Skeletal muscle satellite cell (primary cell): Measurements from ENCODE around the gene GPC6.

Source experiments
- H3K27me3 ChIP-seq: 2 replicates; pipeline ENCODE4 v1.7.0; 2013; ENCODE audit warnings: low read length; ENCODE audit not compliant: control insufficient read depth, insufficient read depth
- H3K36me3 ChIP-seq: 2 replicates; pipeline ENCODE4 v1.7.0; 2013; ENCODE audit warnings: mild to moderate bottlenecking, control low read depth, low read length; ENCODE audit not compliant: insufficient read depth
- H3K4me1 ChIP-seq: 2 replicates; pipeline ENCODE4 v1.7.0; 2013; ENCODE audit warnings: low read length; ENCODE audit not compliant: control insufficient read depth, insufficient read depth
- H3K4me2 ChIP-seq: 2 replicates; pipeline ENCODE4 v1.7.0; 2013; ENCODE audit warnings: mild to moderate bottlenecking, low read length
- H3K4me3 ChIP-seq: 2 replicates; pipeline ENCODE4 v1.7.0; 2013; ENCODE audit warnings: low read length
- H3K9ac ChIP-seq: 2 replicates; pipeline ENCODE4 v1.7.0; 2013; ENCODE audit warnings: mild to moderate bottlenecking, low read depth, low read length, moderate library complexity
- H3K9me3 ChIP-seq: replicated peaks from 2 replicates; pipeline ENCODE4 v1.7.0; 2013; ENCODE audit warnings: mild to moderate bottlenecking, control low read depth, low read length

Gene GPC6

DNA sequence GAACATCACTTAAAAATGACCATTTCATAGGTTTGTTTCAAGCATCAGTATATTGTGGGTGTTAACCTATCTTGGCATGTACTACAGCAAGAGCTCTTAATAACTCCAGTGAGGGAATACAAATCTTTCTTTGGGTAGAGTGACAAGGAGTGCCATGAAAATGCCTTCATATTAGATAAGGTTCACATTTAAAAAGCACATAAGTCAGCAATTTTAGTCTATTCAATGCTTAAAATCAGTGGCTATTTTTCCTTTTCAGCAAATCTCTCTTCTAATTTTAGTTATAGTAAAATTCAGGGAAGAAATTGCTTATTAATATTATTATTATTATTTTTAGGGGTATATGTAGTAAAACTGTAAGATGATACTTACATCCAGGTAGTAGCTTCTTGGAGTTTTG, 291.1 kb downstream of the GPC6 start:
- Histone ChIP-seq H3K36me3 (no peaks in the 10 kb centered on the region), H3K9me3 (no peaks in the 10 kb centered on the region), H3K27me3 (no peaks in the 10 kb centered on the region), H3K4me3 (no peak overlapping the region), H3K9ac (no peak overlapping the region), H3K4me2 (no peak overlapping the region), H3K4me1 (peaks cover 2% of the 10 kb centered on the region)

DNA sequence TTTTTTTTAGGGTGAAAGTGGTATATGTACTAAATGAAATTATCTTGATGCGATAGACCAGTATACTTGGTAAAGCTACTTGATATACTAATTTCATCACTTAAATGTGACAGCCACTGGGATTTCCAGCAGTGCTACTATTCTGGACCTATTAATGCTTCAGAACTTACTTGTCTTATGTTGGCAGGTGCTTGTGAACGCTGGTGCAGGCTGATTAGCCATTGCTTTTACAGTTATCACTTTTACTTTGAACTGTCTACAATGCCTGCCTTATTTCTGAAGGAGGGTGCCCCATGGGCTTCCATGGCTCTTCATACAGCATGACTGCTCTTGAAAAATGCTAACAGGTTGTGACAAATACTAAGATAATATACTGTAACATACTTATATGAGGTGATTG, 294.7 kb downstream of the GPC6 start:
- no peak overlapping the region for H3K4me2 ChIP-seq
- no peak overlapping the region for H3K4me3 ChIP-seq
- H3K4me1 ChIP-seq: peaks cover 3% of the 10 kb centered on the region
- no peak overlapping the region for H3K9ac ChIP-seq
- no peaks in the 10 kb centered on the region for H3K36me3 ChIP-seq
- H3K9me3 ChIP-seq: no peaks in the 10 kb centered on the region
- no peaks in the 10 kb centered on the region for H3K27me3 ChIP-seq

DNA sequence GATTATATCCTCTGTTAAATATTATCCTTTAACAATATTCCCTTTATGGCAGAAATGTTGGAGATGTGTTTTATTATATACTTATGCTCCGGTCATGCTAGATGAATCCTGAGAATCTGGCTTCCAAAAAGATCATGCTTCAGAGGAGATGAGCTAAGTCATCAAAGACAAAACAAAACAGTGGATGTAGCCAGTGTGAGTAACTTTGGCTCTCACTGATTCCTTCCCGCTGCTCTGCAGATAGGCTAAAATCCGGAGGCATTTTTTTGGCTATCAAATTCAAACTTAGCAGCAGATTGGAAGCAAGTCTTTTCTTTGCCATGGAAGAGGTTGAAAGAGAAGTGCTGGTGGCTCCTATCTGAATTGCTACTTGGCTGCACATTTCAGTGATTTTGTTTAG, 295.9 kb downstream of the GPC6 start:
- Histone ChIP-seq H3K27me3 (no peaks in the 10 kb centered on the region), H3K4me2 (no peak overlapping the region), H3K36me3 (no peaks in the 10 kb centered on the region), H3K9ac (no peak overlapping the region), H3K4me1 (peaks cover 3% of the 10 kb centered on the region), H3K4me3 (no peak overlapping the region), H3K9me3 (no peaks in the 10 kb centered on the region)

DNA sequence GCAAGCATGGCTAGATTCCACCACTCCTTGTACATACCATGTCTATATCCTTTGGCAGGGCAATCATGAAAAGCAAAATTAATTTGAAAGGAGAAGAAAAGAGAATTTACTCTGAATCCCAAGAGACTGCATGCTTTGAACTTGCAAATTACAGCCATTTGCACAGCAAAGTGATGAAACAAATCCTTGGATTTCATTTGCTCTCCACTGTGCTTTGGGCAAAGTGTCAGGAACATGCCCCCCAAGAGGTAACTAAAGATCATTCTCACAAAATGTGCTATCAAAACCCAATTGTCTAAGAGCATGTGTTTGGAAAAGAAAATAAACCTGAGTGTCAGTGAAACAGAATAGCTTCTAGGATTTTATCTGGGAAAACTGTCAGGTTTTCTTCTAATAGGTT, 298.5 kb downstream of the GPC6 start:
- Histone ChIP-seq H3K27me3 (no peaks in the 10 kb centered on the region), H3K9ac (no peak overlapping the region), H3K4me3 (no peak overlapping the region), H3K36me3 (no peaks in the 10 kb centered on the region), H3K4me2 (no peak overlapping the region), H3K9me3 (no peaks in the 10 kb centered on the region), H3K4me1 (peaks cover 3% of the 10 kb centered on the region)

DNA sequence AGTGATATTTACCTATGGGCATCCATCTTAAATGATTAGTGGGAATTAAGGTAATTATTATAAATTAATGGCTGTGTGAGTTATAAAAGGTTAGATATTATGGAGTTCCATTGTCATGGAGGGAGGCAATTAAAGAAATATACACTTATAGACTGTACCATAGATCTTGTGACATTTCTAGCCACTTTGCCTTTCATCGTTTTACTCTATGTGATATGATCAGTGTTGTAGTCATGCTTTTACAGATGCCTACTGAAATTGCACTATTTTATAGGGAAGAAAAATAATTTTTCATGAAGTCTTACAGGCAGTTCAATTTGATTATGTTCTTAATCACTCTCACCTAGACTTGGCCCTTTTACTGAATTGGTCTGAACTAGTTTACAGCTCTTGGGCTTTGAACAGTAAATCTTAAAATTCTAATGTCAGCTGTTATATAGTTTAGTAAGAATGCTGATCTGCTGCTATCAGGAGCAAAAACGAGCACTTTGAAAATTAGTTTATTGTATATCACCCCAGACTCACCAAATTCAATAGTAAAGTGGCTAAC, 301.2 kb downstream of the GPC6 start:
- Histone ChIP-seq H3K9ac (no peak overlapping the region), H3K4me1 (no peaks in the 10 kb centered on the region), H3K9me3 (no peaks in the 10 kb centered on the region), H3K4me3 (no peak overlapping the region), H3K27me3 (no peaks in the 10 kb centered on the region), H3K4me2 (no peak overlapping the region), H3K36me3 (no peaks in the 10 kb centered on the region)

DNA sequence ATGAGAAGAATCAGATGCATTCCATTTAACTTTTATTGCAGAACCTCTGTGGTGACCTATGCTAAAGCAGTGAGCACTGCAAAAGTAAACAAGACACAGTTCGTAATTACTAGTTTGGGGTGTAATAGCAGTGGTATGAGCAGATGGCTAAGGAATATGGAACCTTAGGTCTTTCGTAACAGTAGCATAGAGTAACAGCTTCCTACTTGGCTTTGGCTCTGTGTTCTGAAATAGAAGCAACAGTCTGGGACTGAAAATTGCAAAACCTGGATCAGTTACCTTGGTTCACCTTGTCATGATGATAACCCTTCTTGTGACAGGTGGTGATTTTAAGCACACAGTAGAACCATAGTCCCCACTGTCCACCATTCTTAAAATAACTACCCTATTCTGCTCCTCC, 303.4 kb downstream of the GPC6 start:
- H3K4me3 ChIP-seq: no peak overlapping the region

DNA sequence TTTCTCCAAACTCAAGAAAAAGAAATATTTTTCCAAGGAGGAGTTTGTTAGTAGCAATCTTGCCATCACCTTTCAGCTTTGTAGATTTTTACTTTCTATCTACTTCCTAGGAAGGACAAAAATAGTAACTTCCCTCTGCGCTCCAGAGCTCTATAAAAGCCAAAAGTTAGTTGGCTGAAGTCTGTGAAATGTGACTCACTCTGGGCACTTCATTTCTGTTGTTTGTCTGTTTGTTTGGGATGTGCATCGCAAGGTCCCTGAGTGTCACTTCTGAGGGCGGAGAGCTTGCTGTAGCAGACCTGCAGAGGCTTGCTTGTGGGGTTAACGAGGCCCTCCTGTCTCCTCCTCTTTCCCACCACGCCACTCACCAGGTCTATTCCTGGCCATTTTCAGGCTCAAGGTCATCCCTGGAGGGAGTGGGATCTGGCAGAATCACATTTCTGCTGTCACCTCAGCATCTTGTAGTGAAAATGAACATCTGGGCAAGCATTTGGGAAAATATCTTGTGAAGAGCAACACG, 307.6 kb downstream of the GPC6 start:
- Histone ChIP-seq H3K27me3 (no peaks in the 10 kb centered on the region), H3K4me3 (no peak overlapping the region), H3K9ac (no peak overlapping the region), H3K4me2 (no peak overlapping the region), H3K4me1 (no peaks in the 10 kb centered on the region), H3K9me3 (no peaks in the 10 kb centered on the region), H3K36me3 (no peaks in the 10 kb centered on the region)

More for the DNA sequence above, 303.4 kb downstream of the GPC6 start:
- no peaks in the 10 kb centered on the region for H3K36me3 ChIP-seq
- no peaks in the 10 kb centered on the region for H3K4me1 ChIP-seq
- H3K9ac ChIP-seq: no peak overlapping the region
- H3K9me3 ChIP-seq: no peaks in the 10 kb centered on the region
- H3K4me2 ChIP-seq: no peak overlapping the region
- H3K27me3 ChIP-seq: no peaks in the 10 kb centered on the region

DNA sequence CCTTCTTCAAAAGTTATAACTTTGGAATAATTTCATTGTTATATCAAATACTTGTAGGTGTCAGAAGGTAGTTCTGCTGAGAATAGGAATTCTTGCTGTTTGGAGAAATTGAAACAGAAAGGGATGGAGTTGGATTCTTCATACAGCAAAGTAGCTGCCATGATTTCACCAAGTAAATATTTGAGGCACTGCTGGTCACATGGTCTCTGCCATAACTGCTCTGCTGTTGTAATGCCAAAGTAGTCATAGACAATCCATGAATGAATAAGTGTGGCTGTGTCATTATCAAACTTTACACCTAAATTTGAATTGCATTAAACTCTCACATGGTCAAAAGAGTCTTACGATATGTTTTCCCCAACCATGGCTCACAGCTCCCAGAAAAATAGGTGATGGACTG, 308.6 kb downstream of the GPC6 start:
- H3K36me3 ChIP-seq: no peaks in the 10 kb centered on the region
- H3K4me3 ChIP-seq: no peak overlapping the region
- no peak overlapping the region for H3K4me2 ChIP-seq
- H3K27me3 ChIP-seq: no peaks in the 10 kb centered on the region
- no peak overlapping the region for H3K9ac ChIP-seq
- no peaks in the 10 kb centered on the region for H3K4me1 ChIP-seq
- H3K9me3 ChIP-seq: no peaks in the 10 kb centered on the region

DNA sequence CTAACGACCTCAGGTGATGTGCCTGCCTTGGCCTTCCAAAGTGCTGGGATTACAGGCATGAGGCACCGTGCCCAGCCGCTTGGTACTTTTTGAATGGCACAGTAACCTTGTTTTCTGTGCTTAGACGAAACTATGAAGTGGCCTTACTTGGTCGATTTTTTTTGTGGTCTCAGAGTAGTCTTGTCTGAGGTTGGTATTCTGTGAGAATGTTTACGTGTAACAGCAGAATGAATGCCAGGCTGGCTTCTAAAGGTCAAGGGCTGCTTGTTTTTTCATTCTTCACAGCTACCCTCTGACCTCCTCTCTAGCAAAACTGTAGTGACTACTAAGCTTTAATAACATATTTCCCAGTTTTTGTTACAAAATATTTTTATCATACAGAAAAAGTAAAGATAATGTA, 313.3 kb downstream of the GPC6 start:
- Histone ChIP-seq H3K4me2 (no peak overlapping the region), H3K36me3 (no peaks in the 10 kb centered on the region), H3K9ac (no peak overlapping the region), H3K4me1 (no peaks in the 10 kb centered on the region), H3K27me3 (no peaks in the 10 kb centered on the region), H3K9me3 (no peaks in the 10 kb centered on the region), H3K4me3 (no peak overlapping the region)

DNA sequence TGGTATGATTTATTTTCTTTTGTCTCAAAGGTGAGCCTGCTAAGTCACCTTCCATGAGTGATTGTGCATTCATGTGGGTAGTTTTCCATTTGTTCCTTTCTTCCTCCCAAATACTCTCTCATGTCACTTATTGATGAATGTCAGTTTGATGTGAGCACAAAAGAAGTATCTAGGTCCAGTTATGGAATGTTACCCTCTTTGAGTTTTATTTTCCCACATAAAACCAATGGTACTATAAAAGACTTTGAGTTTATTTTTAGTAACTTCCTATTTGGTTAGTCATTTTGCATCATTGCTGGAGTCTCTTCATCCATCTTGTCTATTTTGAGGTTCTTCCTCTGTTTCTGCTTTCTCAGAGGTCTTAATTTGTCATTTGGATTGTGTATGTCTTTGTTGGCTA, 321.3 kb downstream of the GPC6 start:
- no peaks in the 10 kb centered on the region for H3K27me3 ChIP-seq
- no peak overlapping the region for H3K4me3 ChIP-seq
- H3K4me1 ChIP-seq: no peaks in the 10 kb centered on the region
- no peaks in the 10 kb centered on the region for H3K36me3 ChIP-seq
- H3K9me3 ChIP-seq: no peaks in the 10 kb centered on the region
- H3K4me2 ChIP-seq: no peak overlapping the region
- no peak overlapping the region for H3K9ac ChIP-seq

DNA sequence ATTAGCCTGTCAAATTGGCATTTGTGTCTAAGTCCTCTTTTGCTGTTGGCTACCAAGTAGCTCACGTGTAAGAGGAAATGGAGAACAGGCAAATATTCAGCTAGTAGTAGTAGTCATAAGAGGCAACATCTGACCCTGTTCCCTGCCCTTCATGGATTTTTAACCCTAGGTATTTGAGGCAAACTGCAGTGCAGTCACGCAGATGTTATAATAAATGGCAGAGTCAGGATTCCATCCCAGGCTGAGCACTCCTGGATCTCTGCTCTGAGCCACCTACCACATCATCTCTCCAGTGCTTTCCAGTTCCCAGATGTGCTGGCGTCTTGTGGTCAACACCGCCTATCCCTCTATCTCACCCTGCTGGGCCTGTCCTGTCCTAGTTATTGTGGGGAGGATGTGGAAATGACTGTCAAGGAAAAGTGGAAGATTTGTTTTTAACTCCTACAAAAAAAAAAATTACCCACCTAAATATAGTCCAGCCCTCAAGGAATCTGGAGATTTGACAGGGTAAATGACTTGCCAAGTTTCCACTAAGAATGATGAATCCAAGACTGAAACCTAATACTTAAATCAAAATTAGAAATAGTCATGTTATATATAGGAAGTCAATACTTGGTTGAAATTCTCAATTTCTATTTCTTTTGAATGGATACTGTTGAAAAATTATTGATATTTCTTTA, 322.9 kb downstream of the GPC6 start:
- Histone ChIP-seq H3K9ac (no peak overlapping the region), H3K36me3 (no peaks in the 10 kb centered on the region), H3K4me2 (no peak overlapping the region), H3K9me3 (no peaks in the 10 kb centered on the region), H3K4me1 (no peaks in the 10 kb centered on the region), H3K27me3 (no peaks in the 10 kb centered on the region), H3K4me3 (no peak overlapping the region)

DNA sequence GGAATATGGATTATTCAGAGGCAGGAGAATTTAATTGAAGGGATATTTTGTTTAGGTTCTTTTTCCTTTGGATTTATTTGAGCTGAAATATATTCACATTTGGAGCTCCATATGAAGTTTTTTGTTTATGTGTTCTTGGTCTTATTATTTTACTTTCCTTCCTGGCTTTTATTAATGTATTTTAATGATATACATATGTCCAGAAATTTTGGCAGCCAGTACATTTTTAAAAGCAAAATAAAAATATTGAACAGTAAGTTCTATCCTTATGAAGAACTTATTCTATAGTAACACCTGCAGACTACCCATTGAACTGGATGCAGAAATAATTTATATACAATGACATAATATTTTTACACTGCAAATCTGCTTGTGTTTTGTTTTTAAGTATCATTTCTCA, 323.6 kb downstream of the GPC6 start:
- H3K4me3 ChIP-seq: no peak overlapping the region
- H3K4me1 ChIP-seq: no peaks in the 10 kb centered on the region

More for the DNA sequence above, 323.6 kb downstream of the GPC6 start:
- no peaks in the 10 kb centered on the region for H3K9me3 ChIP-seq
- H3K4me2 ChIP-seq: no peak overlapping the region
- H3K36me3 ChIP-seq: no peaks in the 10 kb centered on the region
- H3K9ac ChIP-seq: no peak overlapping the region
- H3K27me3 ChIP-seq: no peaks in the 10 kb centered on the region
